K562 (cell line): ENCODE data around the gene TNFRSF6B. TPM values are rescaled to one million over a fixed set of nuclear protein-coding genes. Genes with fewer than 3 reads are reported as not detected.

Experiments
- CBFA2T3 ChIP-seq: fragments of 450-650 bp; IDR thresholded peaks from 2 replicates; pipeline ENCODE4 v1.6.1; 2017
- CBX1 ChIP-seq: sonication (generic); IDR thresholded peaks from 2 replicates; pipeline ENCODE4 v1.6.1; 2016; ENCODE audit warnings: antibody characterized with exemption, low read depth, mild to moderate bottlenecking
- DACH1 ChIP-seq: fragments of 450-650 bp; IDR thresholded peaks from 2 replicates; pipeline ENCODE4 v1.6.1; 2018; ENCODE audit not compliant: partially characterized antibody
- DMBX1 ChIP-seq: fragments of 250-450 bp; sonication (Bioruptor Pico); IDR thresholded peaks from 2 replicates; pipeline ENCODE4 v1.8.0; 2022; ENCODE audit warnings: inconsistent platforms, mild to moderate bottlenecking, moderate library complexity, borderline replicate concordance
- ESRRB ChIP-seq: fragments of 250-450 bp; sonication (Bioruptor Pico); IDR thresholded peaks from 2 replicates; pipeline ENCODE4 v1.5.0; 2020; ENCODE audit warnings: mild to moderate bottlenecking, moderate library complexity, borderline replicate concordance
- FOXA3 ChIP-seq, 2 experiments: fragments of 450-650 bp in 1 of 2; sonication (generic) in 1 of 2; formaldehyde crosslinking; IDR thresholded peaks in 1 of 2; conservative IDR thresholded peaks in 1 of 2; 2 replicates each; pipeline versions ENCODE4 v1.4.0 to v1.8.0; 2020 to 2022; ENCODE audit warnings: mild to moderate bottlenecking in 2 of 2, missing genetic modification reagents in 1 of 2
- GTF2A2 ChIP-seq: IDR thresholded peaks from 2 replicates; pipeline ENCODE4 v1.6.1; 2016; ENCODE audit warnings: mild to moderate bottlenecking, missing genetic modification characterization, missing compliant biosample characterization
- HEY1 ChIP-seq: fragments of 250-450 bp; sonication (Bioruptor Pico); IDR thresholded peaks from 2 replicates; pipeline ENCODE4 v1.5.0; 2020; ENCODE audit warnings: mild to moderate bottlenecking, moderate library complexity, borderline replicate concordance
- HNRNPUL1 ChIP-seq: fragments of 200-400 bp; formaldehyde crosslinking; IDR thresholded peaks from 2 replicates; pipeline ENCODE4 v1.6.1; 2017; ENCODE audit warnings: low read length
- ILK ChIP-seq: fragments of 450-650 bp; IDR thresholded peaks from 2 replicates; pipeline ENCODE4 v1.6.1; 2016; ENCODE audit warnings: missing genetic modification characterization, low read depth, mild to moderate bottlenecking, missing compliant biosample characterization, moderate library complexity, borderline replicate concordance
- JUNB ChIP-seq: fragments of 450-650 bp; formaldehyde crosslinking; conservative IDR thresholded peaks from 2 replicates; pipeline ENCODE4 v1.4.0; 2020; ENCODE audit warnings: mild to moderate bottlenecking
- NFIC ChIP-seq: fragments of 450-650 bp; IDR thresholded peaks from 2 replicates; pipeline ENCODE4 v1.6.1; 2017; ENCODE audit warnings: mild to moderate bottlenecking, inconsistent platforms
- POLR2G ChIP-seq: fragments of 200-400 bp; formaldehyde crosslinking; IDR thresholded peaks from 2 replicates; pipeline ENCODE4 v1.6.1; 2017; ENCODE audit warnings: low read depth, mild to moderate bottlenecking, antibody characterized with exemption, low read length, moderate library complexity
- RNF2 ChIP-seq: sonication (generic); IDR thresholded peaks from 2 replicates; pipeline ENCODE4 v1.6.1; 2016
- SIRT6 ChIP-seq: IDR thresholded peaks from one replicate; pipeline ENCODE4 v1.6.1; 2012; ENCODE audit warnings: low read depth, mild to moderate bottlenecking, control low read depth, inconsistent platforms, low read length, moderate library complexity
- SMAD3 ChIP-seq: fragments of 450-650 bp; formaldehyde crosslinking; conservative IDR thresholded peaks from 2 replicates; pipeline ENCODE4 v1.4.0; 2020; ENCODE audit warnings: mild to moderate bottlenecking
- STAT5A ChIP-seq: IDR thresholded peaks from 2 replicates; pipeline ENCODE4 v1.6.1; 2012; ENCODE audit warnings: low read length, inconsistent platforms, borderline replicate concordance
- TGIF2 ChIP-seq: sonication (generic); formaldehyde crosslinking; IDR thresholded peaks from 2 replicates; pipeline ENCODE4 v1.8.1; 2022; ENCODE audit warnings: mild to moderate bottlenecking, missing genetic modification reagents, moderate library complexity
- ZNF431 ChIP-seq: sonication (generic); formaldehyde crosslinking; IDR thresholded peaks from 2 replicates; pipeline ENCODE4 v1.8.0; 2022; ENCODE audit warnings: mild to moderate bottlenecking, missing genetic modification reagents
- polyA plus RNA-seq, 8 experiments: library from polyadenylated mRNA; depleted of rRNA in 4 of 8; stranded (reverse) in 5 of 8; unstranded in 3 of 8; fragments of >200 nt; fragmentation: Nextera tagmentation in 2 of 8; fragmentation: Illumina TruSeq in 1 of 8; extraction: Ambion mirVana in 2 of 8; extraction: Trizol in 1 of 8; gene quantifications; 2 replicates each; pipeline versions ENCODE4 v1.2.1 to v1.2.3, GENCODE V29; 2011 to 2014; ENCODE audit warnings: inconsistent platforms in 1 of 8, missing spikeins in 1 of 8
- total RNA-seq, 7 experiments: library from RNA; depleted of rRNA in 6 of 7; stranded (reverse); fragments of >200 nt in 6 of 7; fragmentation: Illumina TruSeq in 2 of 7; extraction: Trizol in 2 of 7; gene quantifications; 2 replicates each; pipeline versions ENCODE4 v1.2.1 to v1.2.3, GENCODE V29; 2011 to 2021; ENCODE audit warnings: low replicate concordance in 1 of 7
- TF ChIP-seq, protein P1 (sequence below): fragments of 450-650 bp; IDR thresholded peaks from 2 replicates; pipeline ENCODE4 v1.6.1; 2017; ENCODE audit warnings: antibody characterized with exemption, mild to moderate bottlenecking

Gene TNFRSF6B
- total and polyA plus RNA-seq, 9 of the 15 experiments (the other 6 are each of a cell fraction or from before 2014, with no cell fraction given), result 0.10 to 3.5 (median 0.32) TPM; not detected in 6

DNA sequence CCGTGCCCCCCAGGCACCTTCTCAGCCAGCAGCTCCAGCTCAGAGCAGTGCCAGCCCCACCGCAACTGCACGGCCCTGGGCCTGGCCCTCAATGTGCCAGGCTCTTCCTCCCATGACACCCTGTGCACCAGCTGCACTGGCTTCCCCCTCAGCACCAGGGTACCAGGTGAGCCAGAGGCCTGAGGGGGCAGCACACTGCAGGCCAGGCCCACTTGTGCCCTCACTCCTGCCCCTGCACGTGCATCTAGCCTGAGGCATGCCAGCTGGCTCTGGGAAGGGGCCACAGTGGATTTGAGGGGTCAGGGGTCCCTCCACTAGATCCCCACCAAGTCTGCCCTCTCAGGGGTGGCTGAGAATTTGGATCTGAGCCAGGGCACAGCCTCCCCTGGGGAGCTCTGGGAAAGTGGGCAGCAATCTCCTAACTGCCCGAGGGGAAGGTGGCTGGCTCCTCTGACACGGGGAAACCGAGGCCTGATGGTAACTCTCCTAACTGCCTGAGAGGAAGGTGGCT, 960 bp downstream of the TNFRSF6B start (continued):
- TF ChIP-seq ILK (tag) (no peak), STAT5A (no peak), HEY1 (CRISPR knock-in tag) (no peak), SMAD3 (CRISPR knock-in tag) (no peak), ESRRB (CRISPR knock-in tag) (no peak), POLR2G (peak; percentile 6), HNRNPUL1 (peak; percentile 59; the same call in 1 of the 2 replicates), CBFA2T3 (no peak), JUNB (CRISPR knock-in tag) (no peak), GTF2A2 (tag) (no peak), FOXA3 (CRISPR knock-in tag; conservative IDR thresholded peaks at IDR 0.05 in 1 of 2, IDR thresholded peaks at IDR 0.05 in 1 of 2) (no peak), DACH1 (no peak), RNF2 (no peak), CBX1 (peak; percentile 35; the same call in 1 of the 2 replicates), DMBX1 (no peak), NFIC (peak; percentile 71), SIRT6 (no peak), ZNF431 (CRISPR knock-in tag) (no peak), TGIF2 (no peak)
- TF ChIP-seq, protein P1, sequence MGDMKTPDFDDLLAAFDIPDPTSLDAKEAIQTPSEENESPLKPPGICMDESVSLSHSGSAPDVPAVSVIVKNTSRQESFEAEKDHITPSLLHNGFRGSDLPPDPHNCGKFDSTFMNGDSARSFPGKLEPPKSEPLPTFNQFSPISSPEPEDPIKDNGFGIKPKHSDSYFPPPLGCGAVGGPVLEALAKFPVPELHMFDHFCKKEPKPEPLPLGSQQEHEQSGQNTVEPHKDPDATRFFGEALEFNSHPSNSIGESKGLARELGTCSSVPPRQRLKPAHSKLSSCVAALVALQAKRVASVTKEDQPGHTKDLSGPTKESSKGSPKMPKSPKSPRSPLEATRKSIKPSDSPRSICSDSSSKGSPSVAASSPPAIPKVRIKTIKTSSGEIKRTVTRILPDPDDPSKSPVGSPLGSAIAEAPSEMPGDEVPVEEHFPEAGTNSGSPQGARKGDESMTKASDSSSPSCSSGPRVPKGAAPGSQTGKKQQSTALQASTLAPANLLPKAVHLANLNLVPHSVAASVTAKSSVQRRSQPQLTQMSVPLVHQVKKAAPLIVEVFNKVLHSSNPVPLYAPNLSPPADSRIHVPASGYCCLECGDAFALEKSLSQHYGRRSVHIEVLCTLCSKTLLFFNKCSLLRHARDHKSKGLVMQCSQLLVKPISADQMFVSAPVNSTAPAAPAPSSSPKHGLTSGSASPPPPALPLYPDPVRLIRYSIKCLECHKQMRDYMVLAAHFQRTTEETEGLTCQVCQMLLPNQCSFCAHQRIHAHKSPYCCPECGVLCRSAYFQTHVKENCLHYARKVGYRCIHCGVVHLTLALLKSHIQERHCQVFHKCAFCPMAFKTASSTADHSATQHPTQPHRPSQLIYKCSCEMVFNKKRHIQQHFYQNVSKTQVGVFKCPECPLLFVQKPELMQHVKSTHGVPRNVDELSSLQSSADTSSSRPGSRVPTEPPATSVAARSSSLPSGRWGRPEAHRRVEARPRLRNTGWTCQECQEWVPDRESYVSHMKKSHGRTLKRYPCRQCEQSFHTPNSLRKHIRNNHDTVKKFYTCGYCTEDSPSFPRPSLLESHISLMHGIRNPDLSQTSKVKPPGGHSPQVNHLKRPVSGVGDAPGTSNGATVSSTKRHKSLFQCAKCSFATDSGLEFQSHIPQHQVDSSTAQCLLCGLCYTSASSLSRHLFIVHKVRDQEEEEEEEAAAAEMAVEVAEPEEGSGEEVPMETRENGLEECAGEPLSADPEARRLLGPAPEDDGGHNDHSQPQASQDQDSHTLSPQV, result no peak
